NCI-H2107 treated with DMSO at 0.1 percent for 48 hours (cell line): ENCODE results near the gene AFTPH.

Source experiments
- DNase-seq: peaks from one replicate; lab custom pipeline; 2025; ENCODE audit not compliant: unreplicated experiment; lab: John Stamatoyannopoulos, UW

AFTPH gene

GRCh38 chr2:64608867-64609226, 84.7 kb downstream of the AFTPH start:
- no peak for DNase-seq

GRCh38 chr2:64609227-64609941, 85.3 kb downstream of the AFTPH start:
- DNase-seq: no peak

GRCh38 chr2:64609942-64610281, 85.8 kb downstream of the AFTPH start:
- DNase-seq: no peak

- no peak for DNase-seq
Observed at GRCh38 chr2:64610316-64610855, 86.3 kb downstream of the AFTPH start.

- no peak for DNase-seq
Observed at GRCh38 chr2:64612575-64613195, 88.6 kb downstream of the AFTPH start.

- DNase-seq: no peak
Observed at GRCh38 chr2:64613276-64613675, 89.1 kb downstream of the AFTPH start.

GRCh38 chr2:64615192-64615763, 91.2 kb downstream of the AFTPH start:
- DNase-seq: no peak

- DNase-seq: no peak
Observed at GRCh38 chr2:64615844-64616536, 91.9 kb downstream of the AFTPH start.

GRCh38 chr2:64617631-64618151, 93.6 kb downstream of the AFTPH start:
- DNase-seq: peak; percentile 38

GRCh38 chr2:64620661-64621060, 96.5 kb downstream of the AFTPH start:
- DNase-seq: no peak

- DNase-seq: no peak
Observed at GRCh38 chr2:64622443-64623241, 98.5 kb downstream of the AFTPH start.

- no peak for DNase-seq
Observed at GRCh38 chr2:64623242-64623850, 99.2 kb downstream of the AFTPH start.

GRCh38 chr2:64624108-64624610, 100.0 kb downstream of the AFTPH start:
- no peak for DNase-seq

- no peak for DNase-seq
Observed at GRCh38 chr2:64624862-64625261, 100.7 kb downstream of the AFTPH start.

GRCh38 chr2:64625299-64626145, 101.4 kb downstream of the AFTPH start:
- DNase-seq: no peak

- no peak for DNase-seq
Observed at GRCh38 chr2:64626146-64626809, 102.2 kb downstream of the AFTPH start.

- DNase-seq: peak; percentile 75
Observed at GRCh38 chr2:64626963-64627760, 103.0 kb downstream of the AFTPH start.
